Ureter (tissue), 1 donor: Measurements from ENCODE around the gene ERI3. TPM values are rescaled to one million over a fixed set of nuclear protein-coding genes. Genes with fewer than 3 reads are reported as not detected.

Experiments
- DNase-seq: peaks from one replicate; pipeline ENCODE4 v3.0.0-alpha.2; 2020; ENCODE audit warnings: low spot score
- total RNA-seq: library from RNA; stranded (reverse); gene quantifications from one replicate; pipeline ENCODE4 v1.2.4, GENCODE V29; 2023
- donor health status: DM: yes; HTN: yes; CAD: no.

The ERI3 gene
- total RNA-seq, 1 donor from 2014 or later = 60.9 TPM

- DNase-seq = no peak
Observed at GRCh38 chr1:44318097-44319088, 36.7 kb downstream of the ERI3 start.

GRCh38 chr1:44316231-44316759, 38.8 kb downstream of the ERI3 start:
- no peak for DNase-seq

GRCh38 chr1:44315521-44315920, 39.5 kb downstream of the ERI3 start:
- no peak for DNase-seq

GRCh38 chr1:44314452-44314851, 40.6 kb downstream of the ERI3 start:
- no peak for DNase-seq

- DNase-seq = no peak
Observed at GRCh38 chr1:44313265-44313918, 41.7 kb downstream of the ERI3 start.

GRCh38 chr1:44312399-44313196, 42.5 kb downstream of the ERI3 start:
- no peak for DNase-seq

GRCh38 chr1:44310006-44310405, 45.1 kb downstream of the ERI3 start:
- DNase-seq = no peak

GRCh38 chr1:44305962-44306422, 49.1 kb downstream of the ERI3 start:
- DNase-seq = no peak

- no peak for DNase-seq
Observed at GRCh38 chr1:44303532-44303931, 51.5 kb downstream of the ERI3 start.

- DNase-seq = no peak
Observed at GRCh38 chr1:44302541-44302940, 52.5 kb downstream of the ERI3 start.

- DNase-seq = no peak
Observed at GRCh38 chr1:44301442-44301841, 53.6 kb downstream of the ERI3 start.

- DNase-seq = no peak
Observed at GRCh38 chr1:44300852-44301251, 54.2 kb downstream of the ERI3 start.

- DNase-seq = no peak
Observed at GRCh38 chr1:44297695-44298400, 57.2 kb downstream of the ERI3 start.

- no peak for DNase-seq
Observed at GRCh38 chr1:44296806-44297205, 58.3 kb downstream of the ERI3 start.

- no peak for DNase-seq
Observed at GRCh38 chr1:44296086-44296485, 59.0 kb downstream of the ERI3 start.

GRCh38 chr1:44294588-44295007, 60.5 kb downstream of the ERI3 start:
- peak; percentile 57 for DNase-seq

GRCh38 chr1:44293761-44294315, 61.2 kb downstream of the ERI3 start:
- DNase-seq = no peak

- no peak for DNase-seq
Observed at GRCh38 chr1:44292651-44293050, 62.4 kb downstream of the ERI3 start.

- DNase-seq = no peak
Observed at GRCh38 chr1:44290250-44291094, 64.6 kb downstream of the ERI3 start.

- DNase-seq = no peak
Observed at GRCh38 chr1:44289530-44289929, 65.5 kb downstream of the ERI3 start.
